ENCODE data around the gene CA12.
A peak's percentile ranks its signal among the peaks of the same experiment; 100 is the strongest.

DNA sequence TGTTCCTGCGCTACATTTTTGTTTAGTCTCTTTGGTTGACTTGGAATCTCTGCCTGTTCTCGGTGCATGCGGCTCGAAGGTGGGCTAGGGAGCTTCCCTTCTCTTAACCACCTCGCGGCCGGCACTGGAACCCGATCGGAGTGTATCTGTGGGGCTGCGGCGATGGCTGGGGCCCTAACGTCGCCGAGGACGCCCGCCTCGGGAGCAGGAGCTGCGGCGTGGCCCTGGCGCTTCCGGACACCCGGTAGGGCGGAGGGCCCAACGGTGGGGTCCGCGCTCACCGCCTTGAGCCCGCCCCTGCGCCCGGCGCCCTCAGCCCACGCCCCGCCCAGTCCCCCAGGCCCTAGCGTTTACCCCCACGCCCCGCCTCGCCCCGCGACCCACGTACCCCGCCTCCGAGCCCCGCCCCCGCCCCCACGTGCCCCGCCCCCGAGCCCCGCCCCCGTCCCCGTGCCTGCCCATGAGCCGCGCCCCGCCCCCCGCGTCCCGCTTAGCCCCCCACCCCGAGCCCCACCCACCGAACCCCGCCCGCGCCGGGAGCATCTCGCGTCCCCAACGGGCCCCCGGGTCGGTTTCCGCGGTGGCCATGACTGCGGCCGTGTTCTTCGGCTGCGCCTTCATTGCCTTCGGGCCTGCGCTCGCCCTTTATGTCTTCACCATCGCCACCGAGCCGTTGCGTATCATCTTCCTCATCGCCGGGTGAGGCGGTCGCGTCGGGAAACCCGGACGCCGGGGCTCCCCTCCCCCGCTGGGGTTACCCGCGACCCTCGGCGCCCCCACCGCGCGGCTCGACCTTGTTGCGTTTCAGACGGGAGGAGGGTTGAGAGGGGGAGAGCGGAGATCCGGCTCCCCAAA is 104.4 kb downstream of the CA12 start, which contains the start of gene APH1B:
- TF ChIP-seq ZFX (CRISPR knock-in tag; IDR thresholded peaks at IDR 0.05) = peak; percentile 86
- TF ChIP-seq ZNF785 (CRISPR knock-in tag; IDR thresholded peaks at IDR 0.05) = no peak
